Activated CD4-positive, alpha-beta memory T cell treated with anti-CD3 and anti-CD28 coated beads, Interleukin-2, amount 10 ng/mL, durations not matched to agents 7 days and 5 days (primary cell): Measurements from ENCODE around the gene RNF144A. TPM values are rescaled to one million over a fixed set of nuclear protein-coding genes. Genes with fewer than 3 reads are reported as not detected.

Experiments used
- CTCF ChIA-PET: fragments of 350-600 bp; sonication (Branson Sonifier 250); formaldehyde crosslinking; loops from one replicate; lab custom pipeline; 2021; ENCODE audit warnings: antibody characterized with exemption, inconsistent platforms; lab: Charles Lee
- POLR2A ChIA-PET: fragments of 350-600 bp; sonication (Branson Sonifier 250); formaldehyde crosslinking; loops from one replicate; lab custom pipeline; 2021; ENCODE audit warnings: antibody characterized with exemption; lab: Charles Lee
- DNase-seq: peaks from one replicate; pipeline ENCODE4 v3.0.0-alpha.2; 2020
- H3K27ac Mint-ChIP-seq: one replicate; pipeline ENCODE4 v1.8.0; 2021; ENCODE audit warnings: mild to moderate bottlenecking, mixed read lengths
- H3K27me3 Mint-ChIP-seq: one replicate; pipeline ENCODE4 v1.8.0; 2021; ENCODE audit warnings: mixed read lengths
- H3K36me3 Mint-ChIP-seq: one replicate; pipeline ENCODE4 v1.8.0; 2021; ENCODE audit warnings: low read depth, mixed read lengths
- H3K4me1 Mint-ChIP-seq: one replicate; pipeline ENCODE4 v1.8.0; 2021; ENCODE audit warnings: mixed read lengths
- H3K4me3 Mint-ChIP-seq: one replicate; pipeline ENCODE4 v1.8.0; 2021; ENCODE audit warnings: mild to moderate bottlenecking, mixed read lengths
- H3K9me3 Mint-ChIP-seq: one replicate; pipeline ENCODE4 v1.8.0; 2021; ENCODE audit warnings: mixed read lengths
- total RNA-seq, 2 experiments: library from RNA; stranded (reverse); gene quantifications; one replicate each; pipeline ENCODE4 v1.2.3, GENCODE V29; 2021

Gene RNF144A
- total RNA-seq, 2 experiments from 2014 or later, result 20.0 to 21.0 TPM

- no peak for DNase-seq
- ChIA-PET POLR2A (no interaction called here), CTCF (no interaction called here)
- Mint-ChIP-seq H3K27ac (no peak overlapping the region), H3K4me3 (no peak overlapping the region), H3K9me3 (no peaks in the 10 kb centered on the region), H3K27me3 (no peaks in the 10 kb centered on the region), H3K36me3 (peaks cover 4% of the 10 kb centered on the region), H3K4me1 (no peaks in the 10 kb centered on the region)
Measured at GRCh38 chr2:6970976-6971480, 53.8 kb downstream of the RNF144A start.

GRCh38 chr2:6971502-6971901 is 54.3 kb downstream of the RNF144A start:
- no peak for DNase-seq
- H3K27ac Mint-ChIP-seq, result no peak overlapping the region
- POLR2A ChIA-PET, result no interaction called here
- no peaks in the 10 kb centered on the region for H3K4me1 Mint-ChIP-seq
- no peak overlapping the region for H3K4me3 Mint-ChIP-seq
- CTCF ChIA-PET, result no interaction called here
- H3K9me3 Mint-ChIP-seq, result no peaks in the 10 kb centered on the region
- no peaks in the 10 kb centered on the region for H3K27me3 Mint-ChIP-seq
- peaks cover 4% of the 10 kb centered on the region for H3K36me3 Mint-ChIP-seq

GRCh38 chr2:6972067-6972710 is 55.0 kb downstream of the RNF144A start:
- DNase-seq, result no peak
- H3K27me3 Mint-ChIP-seq, result no peaks in the 10 kb centered on the region
- H3K4me1 Mint-ChIP-seq, result no peaks in the 10 kb centered on the region
- ChIA-PET POLR2A (no interaction called here), CTCF (no interaction called here)
- H3K27ac Mint-ChIP-seq, result no peak overlapping the region
- H3K4me3 Mint-ChIP-seq, result no peak overlapping the region
- H3K9me3 Mint-ChIP-seq, result no peaks in the 10 kb centered on the region
- peaks cover 4% of the 10 kb centered on the region for H3K36me3 Mint-ChIP-seq

- H3K9me3 Mint-ChIP-seq, result peaks cover 2% of the 10 kb centered on the region
- CTCF ChIA-PET, result interaction anchor here (1.0 to 1.5 kb wide), 2 partner anchors 11 to 77 kb away, joined by 3 to 6 read pairs; no protein-coding TSS in a partner anchor
- no peak for DNase-seq
- no peak overlapping the region for H3K4me3 Mint-ChIP-seq
- peaks cover 13% of the 10 kb centered on the region for H3K36me3 Mint-ChIP-seq
- H3K27ac Mint-ChIP-seq, result no peak overlapping the region
- POLR2A ChIA-PET, result no interaction called here
- no peaks in the 10 kb centered on the region for H3K4me1 Mint-ChIP-seq
- H3K27me3 Mint-ChIP-seq, result no peaks in the 10 kb centered on the region
Measured at GRCh38 chr2:6973895-6974545, 56.8 kb downstream of the RNF144A start.

GRCh38 chr2:6975988-6976387 is 58.8 kb downstream of the RNF144A start:
- Mint-ChIP-seq H3K9me3 (peaks cover 9% of the 10 kb centered on the region), H3K4me3 (no peak overlapping the region), H3K36me3 (peaks cover 20% of the 10 kb centered on the region), H3K4me1 (no peaks in the 10 kb centered on the region), H3K27me3 (no peaks in the 10 kb centered on the region), H3K27ac (no peak overlapping the region)
- POLR2A ChIA-PET, result no interaction called here
- no peak for DNase-seq
- CTCF ChIA-PET, result no interaction called here

GRCh38 chr2:6977113-6977741 is 60.0 kb downstream of the RNF144A start:
- no peak for DNase-seq
- Mint-ChIP-seq H3K4me1 (no peaks in the 10 kb centered on the region), H3K9me3 (peaks cover 15% of the 10 kb centered on the region), H3K27ac (no peak overlapping the region), H3K36me3 (peaks cover 33% of the 10 kb centered on the region), H3K4me3 (no peak overlapping the region), H3K27me3 (no peaks in the 10 kb centered on the region)
- ChIA-PET CTCF (no interaction called here), POLR2A (no interaction called here)

- peaks cover 33% of the 10 kb centered on the region for H3K36me3 Mint-ChIP-seq
- peaks cover 15% of the 10 kb centered on the region for H3K9me3 Mint-ChIP-seq
- POLR2A ChIA-PET, result no interaction called here
- no peaks in the 10 kb centered on the region for H3K27me3 Mint-ChIP-seq
- CTCF ChIA-PET, result no interaction called here
- no peak for DNase-seq
- no peak overlapping the region for H3K4me3 Mint-ChIP-seq
- H3K27ac Mint-ChIP-seq, result no peak overlapping the region
- no peaks in the 10 kb centered on the region for H3K4me1 Mint-ChIP-seq
Measured at GRCh38 chr2:6977786-6978185, 60.6 kb downstream of the RNF144A start.

- no peak for DNase-seq
- ChIA-PET POLR2A (no interaction called here), CTCF (interaction anchor here (0.6 kb wide), 1 partner anchor 58 kb away, joined by 3 read pairs; no protein-coding TSS in a partner anchor)
- peaks cover 33% of the 10 kb centered on the region for H3K36me3 Mint-ChIP-seq
- no peaks in the 10 kb centered on the region for H3K4me1 Mint-ChIP-seq
- no peaks in the 10 kb centered on the region for H3K27me3 Mint-ChIP-seq
- H3K9me3 Mint-ChIP-seq, result peaks cover 15% of the 10 kb centered on the region
- H3K4me3 Mint-ChIP-seq, result no peak overlapping the region
- no peak overlapping the region for H3K27ac Mint-ChIP-seq
Measured at GRCh38 chr2:6978991-6979390, 61.8 kb downstream of the RNF144A start.

GRCh38 chr2:6982449-6982848 is 65.2 kb downstream of the RNF144A start:
- Mint-ChIP-seq H3K27me3 (no peaks in the 10 kb centered on the region), H3K27ac (no peak overlapping the region)
- CTCF ChIA-PET, result no interaction called here

GRCh38 chr2:6982934-6983589 is 65.8 kb downstream of the RNF144A start:
- no peak overlapping the region for H3K27ac Mint-ChIP-seq
- POLR2A ChIA-PET, result no interaction called here
- DNase-seq, result no peak
- H3K9me3 Mint-ChIP-seq, result peaks cover 15% of the 10 kb centered on the region
- H3K27me3 Mint-ChIP-seq, result no peaks in the 10 kb centered on the region
- H3K4me1 Mint-ChIP-seq, result no peaks in the 10 kb centered on the region
- CTCF ChIA-PET, result no interaction called here
- H3K36me3 Mint-ChIP-seq, result peaks cover 29% of the 10 kb centered on the region
- no peak overlapping the region for H3K4me3 Mint-ChIP-seq

More at GRCh38 chr2:6982449-6982848, 65.2 kb downstream of the RNF144A start:
- POLR2A ChIA-PET, result no interaction called here
- peaks cover 15% of the 10 kb centered on the region for H3K9me3 Mint-ChIP-seq
- H3K36me3 Mint-ChIP-seq, result peaks cover 33% of the 10 kb centered on the region
- no peak for DNase-seq
- no peak overlapping the region for H3K4me3 Mint-ChIP-seq
- no peaks in the 10 kb centered on the region for H3K4me1 Mint-ChIP-seq

GRCh38 chr2:6986301-6986911 is 69.2 kb downstream of the RNF144A start:
- H3K4me3 Mint-ChIP-seq, result no peak overlapping the region
- H3K36me3 Mint-ChIP-seq, result peaks cover 13% of the 10 kb centered on the region
- POLR2A ChIA-PET, result no interaction called here

GRCh38 chr2:6986912-6987361 is 69.7 kb downstream of the RNF144A start:
- peaks cover 5% of the 10 kb centered on the region for H3K9me3 Mint-ChIP-seq
- H3K4me1 Mint-ChIP-seq, result no peaks in the 10 kb centered on the region
- no peaks in the 10 kb centered on the region for H3K27me3 Mint-ChIP-seq
- H3K36me3 Mint-ChIP-seq, result peaks cover 8% of the 10 kb centered on the region
- H3K27ac Mint-ChIP-seq, result no peak overlapping the region
- no peak for DNase-seq
- ChIA-PET CTCF (no interaction called here), POLR2A (no interaction called here)
- H3K4me3 Mint-ChIP-seq, result no peak overlapping the region

More at GRCh38 chr2:6986301-6986911, 69.2 kb downstream of the RNF144A start:
- Mint-ChIP-seq H3K9me3 (peaks cover 7% of the 10 kb centered on the region), H3K4me1 (no peaks in the 10 kb centered on the region), H3K27me3 (no peaks in the 10 kb centered on the region), H3K27ac (no peak overlapping the region)
- DNase-seq, result no peak
- CTCF ChIA-PET, result no interaction called here
